ENCODE data around the gene EXD2. TPM values are rescaled to one million over a fixed set of nuclear protein-coding genes. Genes with fewer than 3 reads are reported as not detected.
"Not testable (repeated sequence)": the region's sequence is repeated elsewhere in the genome, so short reads cannot be mapped to it uniquely, and the experiment has no call there.

EXD2 gene
- total RNA-seq, 3 donors from 2014 or later = 7.8 to 8.5 (median 7.8) TPM

GRCh38 chr14:69268223-69268622 lies 76.9 kb downstream of the EXD2 start:
- ATAC-seq (no peak), DNase-seq (no peak)
- no peaks in the 10 kb centered on the region for H3K36me3 Mint-ChIP-seq (ENCODE audit: insufficient read depth)
- no peaks in the 10 kb centered on the region for H3K4me1 Mint-ChIP-seq (ENCODE audit: low read depth)
- H3K27me3 Mint-ChIP-seq (ENCODE audit: low read depth) = peaks cover 11% of the 10 kb centered on the region
- no peaks in the 10 kb centered on the region for H3K9me3 Mint-ChIP-seq
- H3K4me3 Mint-ChIP-seq = no peak overlapping the region

- Mint-ChIP-seq H3K9me3 (no peaks in the 10 kb centered on the region), H3K36me3 (ENCODE audit: insufficient read depth) (no peaks in the 10 kb centered on the region), H3K4me1 (ENCODE audit: low read depth) (no peaks in the 10 kb centered on the region), H3K27me3 (ENCODE audit: low read depth) (peaks cover 7% of the 10 kb centered on the region), H3K4me3 (no peak overlapping the region)
- no peak for DNase-seq
- no peak for ATAC-seq
These were observed 77.5 kb downstream of the EXD2 start for GRCh38 chr14:69268763-69269162.

DNA sequence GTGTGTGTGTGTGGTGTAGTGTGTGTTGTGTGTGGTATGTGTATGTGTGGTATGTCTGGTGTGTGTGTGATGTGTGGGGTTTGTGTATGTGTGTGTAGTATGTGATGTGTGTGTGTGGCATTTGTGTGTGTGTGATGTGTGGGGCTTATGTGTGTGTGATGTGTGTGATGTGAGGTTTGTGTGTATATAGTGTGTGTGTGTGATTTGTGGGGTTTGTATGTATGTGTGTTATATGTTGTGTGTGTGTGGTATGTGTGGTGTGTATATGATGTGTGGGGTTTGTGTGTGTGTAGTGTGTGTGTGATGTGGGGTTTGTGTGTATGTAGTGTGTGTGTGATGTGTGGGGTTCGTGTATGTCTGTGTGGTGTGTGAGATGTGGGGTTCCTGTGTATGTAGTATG lies 78.1 kb downstream of the EXD2 start:
- H3K4me3 Mint-ChIP-seq = no peak overlapping the region
- no peaks in the 10 kb centered on the region for H3K36me3 Mint-ChIP-seq (ENCODE audit: insufficient read depth)
- H3K4me1 Mint-ChIP-seq (ENCODE audit: low read depth) = no peaks in the 10 kb centered on the region
- H3K27me3 Mint-ChIP-seq (ENCODE audit: low read depth) = peaks cover 6% of the 10 kb centered on the region
- DNase-seq (no peak), ATAC-seq (no peak)
- no peaks in the 10 kb centered on the region for H3K9me3 Mint-ChIP-seq

DNA sequence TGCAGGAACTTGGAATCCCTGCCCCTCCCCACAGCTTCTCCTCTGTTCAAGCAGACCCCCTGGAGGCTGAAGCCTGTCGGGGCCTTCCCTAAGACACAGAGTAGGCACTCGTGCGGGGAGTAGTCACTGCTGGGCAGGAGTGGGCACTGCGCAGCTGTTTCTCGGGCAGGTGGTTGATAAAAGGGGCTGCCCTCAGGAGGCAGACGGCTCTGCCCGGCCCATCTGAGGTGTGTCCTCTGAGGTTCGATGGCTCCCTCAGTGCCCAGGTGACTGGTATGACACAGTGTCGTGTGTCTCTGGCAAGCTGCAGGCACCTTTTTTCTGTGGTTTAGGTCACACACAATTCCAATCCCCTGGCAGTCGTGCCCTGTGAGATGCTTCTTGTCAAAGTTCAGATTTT lies 78.8 kb downstream of the EXD2 start:
- H3K27me3 Mint-ChIP-seq (ENCODE audit: low read depth) = peaks cover 6% of the 10 kb centered on the region
- H3K4me1 Mint-ChIP-seq (ENCODE audit: low read depth) = no peaks in the 10 kb centered on the region
- ATAC-seq = no peak
- H3K9me3 Mint-ChIP-seq = no peaks in the 10 kb centered on the region
- no peak overlapping the region for H3K4me3 Mint-ChIP-seq
- no peaks in the 10 kb centered on the region for H3K36me3 Mint-ChIP-seq (ENCODE audit: insufficient read depth)
- DNase-seq = no peak

DNA sequence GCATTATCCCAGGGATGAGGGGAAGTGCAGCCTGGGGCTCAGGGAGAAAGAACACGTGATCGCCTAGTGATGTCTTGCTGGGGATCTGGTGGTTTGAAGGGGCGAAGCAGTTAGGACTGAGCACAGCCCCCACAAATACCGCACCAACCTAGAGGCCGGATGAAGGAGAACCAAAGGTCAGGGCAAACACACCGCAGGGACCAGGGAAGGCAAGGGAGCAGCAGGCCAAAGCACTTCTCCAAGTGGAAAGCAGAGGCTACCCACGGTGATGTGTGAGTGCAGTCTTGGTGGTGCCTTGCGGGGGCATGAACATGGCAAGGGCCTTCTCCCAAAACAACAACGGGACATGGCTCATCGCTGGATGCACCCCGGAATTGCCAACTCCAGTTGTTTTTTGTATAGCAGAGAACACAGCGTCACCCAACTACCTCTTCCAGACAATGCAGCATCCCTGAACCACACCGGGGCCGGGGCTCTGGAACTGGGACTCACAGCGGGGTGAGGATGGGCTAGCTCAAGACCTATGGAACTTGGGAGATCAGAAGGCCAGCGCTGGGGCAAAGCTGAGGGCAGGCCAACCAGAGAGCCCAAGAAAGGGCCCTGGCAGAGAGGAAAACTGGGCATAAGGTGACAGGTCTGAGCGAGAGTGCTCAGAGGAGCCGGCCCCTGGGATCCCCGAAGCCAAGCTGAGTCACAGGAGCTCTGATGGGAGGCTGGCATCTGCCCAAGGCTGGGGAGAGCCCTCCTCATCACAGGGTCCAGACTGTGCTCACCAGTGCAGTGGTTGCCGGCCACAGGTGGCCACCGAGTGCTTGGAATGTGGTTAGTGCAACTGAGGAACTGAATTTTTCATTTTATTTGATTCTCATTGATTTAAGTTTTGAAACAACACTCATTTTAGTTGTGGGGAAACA lies 79.8 kb downstream of the EXD2 start:
- DNase-seq (no peak), ATAC-seq (no peak)
- Mint-ChIP-seq H3K9me3 (no peaks in the 10 kb centered on the region), H3K4me3 (no peak overlapping the region), H3K36me3 (ENCODE audit: insufficient read depth) (no peaks in the 10 kb centered on the region), H3K27me3 (ENCODE audit: low read depth) (peaks cover 6% of the 10 kb centered on the region), H3K4me1 (ENCODE audit: low read depth) (no peaks in the 10 kb centered on the region)

- ATAC-seq (no peak), DNase-seq (no peak)
- Mint-ChIP-seq H3K9me3 (no peaks in the 10 kb centered on the region), H3K36me3 (ENCODE audit: insufficient read depth) (no peaks in the 10 kb centered on the region), H3K4me1 (ENCODE audit: low read depth) (no peaks in the 10 kb centered on the region), H3K4me3 (no peak overlapping the region), H3K27me3 (ENCODE audit: low read depth) (peaks cover 2% of the 10 kb centered on the region)
These were observed 83.0 kb downstream of the EXD2 start for GRCh38 chr14:69274321-69274720.

DNA sequence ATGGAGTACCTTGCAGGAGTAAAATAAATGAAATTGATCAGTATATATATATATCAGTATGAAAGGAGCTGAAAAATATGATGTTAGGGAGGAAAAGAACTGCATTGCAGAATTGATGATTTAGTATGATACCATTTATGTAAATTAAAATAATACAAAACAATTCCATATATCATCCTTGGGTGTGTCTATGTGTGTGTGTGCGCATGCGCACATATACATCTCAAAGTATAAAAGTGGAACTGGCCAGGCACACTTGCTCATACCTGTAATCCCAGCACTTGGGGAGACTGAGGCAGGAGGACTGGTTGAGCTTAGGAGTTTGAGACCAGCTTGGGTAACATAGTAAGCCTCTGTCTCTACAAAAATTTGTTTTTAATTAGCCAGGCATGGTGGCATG lies 84.0 kb downstream of the EXD2 start:
- Mint-ChIP-seq H3K9me3 (no peaks in the 10 kb centered on the region), H3K36me3 (ENCODE audit: insufficient read depth) (no peaks in the 10 kb centered on the region), H3K27me3 (ENCODE audit: low read depth) (peaks cover 4% of the 10 kb centered on the region), H3K4me1 (ENCODE audit: low read depth) (no peaks in the 10 kb centered on the region), H3K4me3 (no peak overlapping the region)
- ATAC-seq (no peak), DNase-seq (no peak)

DNA sequence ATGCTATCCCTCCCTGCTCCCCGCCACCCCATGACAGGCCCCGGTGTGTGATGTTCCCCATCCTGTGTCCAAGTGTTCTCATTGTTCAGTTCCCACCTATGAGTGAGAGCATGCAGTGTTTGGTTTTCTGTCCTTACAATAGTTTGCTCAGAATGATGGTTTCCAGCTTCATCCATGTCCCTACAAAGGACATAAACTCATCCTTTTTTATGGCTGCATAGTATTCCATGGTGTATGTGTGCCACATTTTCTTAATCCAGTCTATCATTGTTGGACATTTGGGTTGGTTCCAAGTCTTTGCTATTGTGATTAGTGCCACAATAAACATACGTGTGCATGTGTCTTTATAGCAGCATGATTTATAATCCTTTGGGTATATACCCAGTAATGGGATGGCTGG lies 86.1 kb downstream of the EXD2 start:
- H3K9me3 Mint-ChIP-seq; H3K4me1 Mint-ChIP-seq (ENCODE audit: low read depth); H3K27me3 Mint-ChIP-seq (ENCODE audit: low read depth); H3K36me3 Mint-ChIP-seq (ENCODE audit: insufficient read depth); ATAC-seq; H3K4me3 Mint-ChIP-seq; DNase-seq: not testable (repeated sequence)

DNA sequence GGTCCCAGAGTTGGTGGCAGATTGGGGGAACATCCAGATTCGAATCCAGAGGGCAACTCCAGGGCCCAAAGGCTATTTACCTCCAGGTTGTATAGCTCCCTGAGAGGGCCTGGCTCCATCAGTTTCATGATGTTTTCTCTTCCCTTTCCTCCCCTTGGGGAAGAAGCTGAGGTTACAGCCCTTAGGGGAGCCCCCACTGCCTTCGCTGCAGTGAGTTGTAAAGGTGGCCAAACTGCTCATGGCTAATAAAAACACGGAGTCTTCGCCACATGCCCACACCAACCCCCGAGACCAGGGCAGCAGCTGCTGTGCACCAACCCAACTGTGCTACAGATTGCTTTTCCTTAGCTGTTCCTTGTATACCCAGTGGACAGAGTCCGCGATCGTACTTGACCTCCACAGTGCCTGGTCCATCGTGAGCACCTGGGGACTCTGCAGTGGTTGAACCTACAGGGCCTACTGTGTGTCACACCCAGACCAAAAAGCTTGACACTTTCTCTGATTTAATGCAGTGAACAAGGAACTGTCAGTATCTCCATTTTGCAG lies 89.5 kb downstream of the EXD2 start:
- no peak overlapping the region for H3K4me3 Mint-ChIP-seq
- peaks cover 3% of the 10 kb centered on the region for H3K27me3 Mint-ChIP-seq (ENCODE audit: low read depth)
- H3K36me3 Mint-ChIP-seq (ENCODE audit: insufficient read depth) = no peaks in the 10 kb centered on the region
- no peaks in the 10 kb centered on the region for H3K4me1 Mint-ChIP-seq (ENCODE audit: low read depth)
- H3K9me3 Mint-ChIP-seq = no peaks in the 10 kb centered on the region
- DNase-seq = no peak
- ATAC-seq = no peak

DNA sequence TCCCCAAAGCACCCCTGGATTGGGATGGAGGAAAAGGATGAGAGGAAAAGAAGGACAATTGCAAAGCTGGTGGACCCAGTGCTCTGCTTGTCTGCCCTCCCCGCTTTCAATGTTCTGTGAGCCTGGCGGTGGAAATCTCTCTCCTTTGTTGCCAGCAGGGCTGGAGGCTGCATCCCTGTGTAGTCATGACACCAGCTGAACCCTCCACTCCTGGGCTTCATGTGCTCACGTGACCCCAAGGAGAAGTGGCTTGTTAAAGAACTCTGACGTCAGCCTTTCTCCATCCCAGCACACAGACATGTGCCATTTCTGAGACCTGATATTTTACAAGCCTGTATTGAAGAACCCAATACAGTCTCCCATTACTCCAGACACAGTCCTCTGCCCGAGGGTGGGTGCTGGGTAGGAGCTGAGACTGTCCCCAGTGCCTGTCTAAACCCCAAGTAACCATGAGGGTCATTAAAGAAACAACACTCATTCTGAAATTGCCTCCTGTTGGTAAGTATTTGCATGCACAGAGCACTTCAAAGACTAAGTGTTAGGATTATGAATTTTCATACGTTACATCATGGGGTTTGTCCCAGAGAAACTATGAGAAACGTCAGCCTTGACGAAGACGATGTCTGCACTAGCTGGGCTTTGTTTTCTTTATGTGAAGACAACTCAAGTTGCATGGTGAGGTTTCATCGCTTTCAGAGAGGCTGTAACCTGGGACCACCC lies 90.3 kb downstream of the EXD2 start:
- Mint-ChIP-seq H3K4me3 (no peak overlapping the region), H3K9me3 (no peaks in the 10 kb centered on the region), H3K36me3 (ENCODE audit: insufficient read depth) (no peaks in the 10 kb centered on the region), H3K27me3 (ENCODE audit: low read depth) (peaks cover 3% of the 10 kb centered on the region), H3K4me1 (ENCODE audit: low read depth) (no peaks in the 10 kb centered on the region)
- ATAC-seq (no peak), DNase-seq (no peak)

DNA sequence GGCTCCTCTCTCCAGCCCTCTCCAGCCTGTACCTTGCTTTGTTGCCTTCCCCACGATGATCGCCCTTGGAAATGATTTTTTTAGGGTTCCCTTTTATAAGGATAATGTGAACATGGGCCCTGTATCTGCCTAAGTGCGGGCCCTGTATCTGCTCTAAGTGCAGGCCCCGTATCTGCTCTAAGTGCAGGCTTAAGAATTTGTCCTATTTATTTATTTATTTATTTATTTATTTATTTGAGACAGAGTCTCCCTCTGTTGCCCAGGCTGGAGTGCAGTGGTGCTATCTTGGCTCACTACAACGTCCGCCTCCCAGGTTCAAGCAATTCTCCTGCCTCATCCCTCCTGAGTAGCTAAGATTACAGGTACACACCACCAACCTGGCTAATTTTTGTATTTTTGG lies 91.2 kb downstream of the EXD2 start:
- DNase-seq (no peak), ATAC-seq (no peak)
- H3K9me3 Mint-ChIP-seq = no peaks in the 10 kb centered on the region
- H3K4me3 Mint-ChIP-seq = no peak overlapping the region
- H3K36me3 Mint-ChIP-seq (ENCODE audit: insufficient read depth) = no peaks in the 10 kb centered on the region
- no peaks in the 10 kb centered on the region for H3K4me1 Mint-ChIP-seq (ENCODE audit: low read depth)
- H3K27me3 Mint-ChIP-seq (ENCODE audit: low read depth) = peaks cover 6% of the 10 kb centered on the region

GRCh38 chr14:69284170-69284569 lies 92.9 kb downstream of the EXD2 start:
- H3K4me1 Mint-ChIP-seq (ENCODE audit: low read depth) = no peaks in the 10 kb centered on the region
- H3K9me3 Mint-ChIP-seq = no peaks in the 10 kb centered on the region
- DNase-seq (no peak), ATAC-seq (no peak)
- no peak overlapping the region for H3K4me3 Mint-ChIP-seq
- peaks cover 6% of the 10 kb centered on the region for H3K27me3 Mint-ChIP-seq (ENCODE audit: low read depth)
- no peaks in the 10 kb centered on the region for H3K36me3 Mint-ChIP-seq (ENCODE audit: insufficient read depth)

GRCh38 chr14:69285661-69286255 lies 94.5 kb downstream of the EXD2 start:
- Mint-ChIP-seq H3K27me3 (ENCODE audit: low read depth) (peaks cover 3% of the 10 kb centered on the region), H3K4me3 (no peak overlapping the region), H3K4me1 (ENCODE audit: low read depth) (no peaks in the 10 kb centered on the region), H3K36me3 (ENCODE audit: insufficient read depth) (no peaks in the 10 kb centered on the region), H3K9me3 (no peaks in the 10 kb centered on the region)
- ATAC-seq = no peak
- no peak for DNase-seq

DNA sequence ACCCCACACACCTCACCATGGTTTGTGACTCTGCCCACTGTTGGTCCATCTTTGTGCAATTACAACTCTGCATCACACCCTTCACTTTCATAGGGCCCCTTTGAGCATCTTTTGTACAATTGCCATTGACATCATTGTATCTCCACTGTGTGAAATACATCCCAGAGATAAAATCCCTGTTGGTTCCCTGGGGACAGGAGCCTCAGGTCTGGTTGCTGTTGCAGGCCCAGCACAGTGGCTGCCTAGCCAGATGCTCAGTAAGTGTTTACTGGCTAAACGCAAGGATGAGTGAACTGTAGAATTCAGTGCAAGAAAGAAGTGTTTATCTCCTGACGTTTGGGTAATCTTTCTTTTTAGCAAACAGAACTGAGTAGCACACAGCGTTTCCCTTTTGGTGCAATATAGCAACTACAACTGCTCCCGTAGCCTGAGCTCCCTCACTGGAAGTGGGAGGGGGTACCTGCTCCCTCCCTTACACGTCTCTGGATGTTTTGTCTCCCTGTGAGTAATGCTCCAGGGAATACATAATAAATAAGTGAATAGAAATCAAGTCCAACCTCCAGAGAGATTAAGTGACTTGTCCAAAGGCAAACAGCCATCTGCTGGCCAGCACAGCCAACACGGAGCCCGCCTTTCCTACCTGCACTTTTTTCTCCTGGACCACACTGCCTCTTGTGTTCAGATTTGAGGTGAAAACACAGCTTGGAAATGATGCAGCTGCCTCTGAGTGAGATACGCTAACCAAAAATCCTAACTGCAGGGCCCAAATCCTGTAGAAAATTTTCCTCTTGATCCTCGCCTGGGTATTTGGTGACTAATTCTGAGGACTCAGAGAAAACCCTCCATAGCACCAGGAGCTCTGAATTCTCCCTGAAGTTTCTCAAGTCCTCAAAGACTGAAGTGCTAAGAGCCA lies 96.1 kb downstream of the EXD2 start:
- H3K36me3 Mint-ChIP-seq (ENCODE audit: insufficient read depth) = no peaks in the 10 kb centered on the region
- DNase-seq (no peak), ATAC-seq (no peak)
- H3K27me3 Mint-ChIP-seq (ENCODE audit: low read depth) = peaks cover 3% of the 10 kb centered on the region
- no peaks in the 10 kb centered on the region for H3K4me1 Mint-ChIP-seq (ENCODE audit: low read depth)
- no peaks in the 10 kb centered on the region for H3K9me3 Mint-ChIP-seq
- H3K4me3 Mint-ChIP-seq = no peak overlapping the region
